Activated CD8-positive, alpha-beta memory T cell treated with anti-CD3 and anti-CD28 coated beads, Interleukin-2, amount 50 U/mL, for 1 hour (primary cell): ENCODE data around the gene TRAPPC2.

ENCODE experiments used
- DNase-seq: peaks from one replicate; pipeline ENCODE4 v3.0.0-alpha.2; 2020; ENCODE audit errors: extremely low read depth

Gene TRAPPC2

GRCh38 chrX:13669246-13669737 is 65.1 kb downstream of the TRAPPC2 start:
- DNase-seq = no peak

GRCh38 chrX:13667919-13668318 is 66.5 kb downstream of the TRAPPC2 start:
- DNase-seq = no peak

- DNase-seq = no peak
Measured at GRCh38 chrX:13666836-13667235, 67.6 kb downstream of the TRAPPC2 start.

GRCh38 chrX:13664020-13664419 is 70.4 kb downstream of the TRAPPC2 start:
- DNase-seq = no peak

- DNase-seq = no peak
Measured at GRCh38 chrX:13662355-13662791, 72.0 kb downstream of the TRAPPC2 start.
